GM20431 (cell line): ENCODE data around the gene CCNQ.

Experiments used
- in situ Hi-C: fragments of 300-500 bp; cut with MseI, MboI; formaldehyde crosslinking; loops from one replicate; pipeline ENCODE4 v1.15.0; 2020; ENCODE audit warnings: low sequenced_read_pairs; ENCODE audit not compliant: unreplicated experiment

CCNQ gene

DNA sequence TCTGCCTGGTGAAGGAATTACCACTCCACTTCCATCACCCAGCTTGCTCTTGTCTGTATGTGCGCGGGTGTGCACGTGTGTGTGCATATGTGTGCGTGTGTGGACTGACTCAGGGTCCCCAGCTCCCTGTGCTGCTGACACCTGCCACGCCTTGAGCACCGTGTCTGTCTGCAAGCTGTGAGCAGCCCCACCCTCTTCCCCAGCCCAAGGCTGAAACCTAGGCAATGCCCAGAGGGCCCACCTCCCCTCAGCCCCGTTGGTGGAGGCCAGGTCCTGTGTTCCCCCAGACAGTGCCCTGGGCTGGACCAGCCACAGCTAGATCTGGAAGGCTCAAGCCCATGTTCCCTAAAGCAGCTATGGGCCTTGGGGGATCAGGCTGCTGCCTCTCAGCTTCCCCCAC is 2.0 kb upstream of the CCNQ start:
- in situ Hi-C loops: no loop called here

DNA sequence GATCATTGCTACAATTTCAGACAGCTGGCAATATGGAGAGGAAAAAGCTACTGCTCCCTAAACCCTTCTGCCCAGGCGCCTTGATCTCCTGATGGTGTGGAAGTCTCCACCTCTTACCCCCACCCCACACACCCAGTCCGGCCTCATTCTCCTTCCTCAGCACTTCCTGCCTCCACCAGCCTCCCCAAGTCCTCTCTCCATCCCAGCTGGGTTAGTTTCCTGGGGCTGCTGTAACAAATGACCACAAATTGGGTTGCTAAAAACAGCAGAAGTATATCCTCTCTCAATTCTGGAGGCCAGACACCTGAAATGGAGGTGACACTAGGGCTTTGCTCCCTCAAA is 1.1 kb upstream of the CCNQ start:
- in situ Hi-C loops: no loop called here

DNA sequence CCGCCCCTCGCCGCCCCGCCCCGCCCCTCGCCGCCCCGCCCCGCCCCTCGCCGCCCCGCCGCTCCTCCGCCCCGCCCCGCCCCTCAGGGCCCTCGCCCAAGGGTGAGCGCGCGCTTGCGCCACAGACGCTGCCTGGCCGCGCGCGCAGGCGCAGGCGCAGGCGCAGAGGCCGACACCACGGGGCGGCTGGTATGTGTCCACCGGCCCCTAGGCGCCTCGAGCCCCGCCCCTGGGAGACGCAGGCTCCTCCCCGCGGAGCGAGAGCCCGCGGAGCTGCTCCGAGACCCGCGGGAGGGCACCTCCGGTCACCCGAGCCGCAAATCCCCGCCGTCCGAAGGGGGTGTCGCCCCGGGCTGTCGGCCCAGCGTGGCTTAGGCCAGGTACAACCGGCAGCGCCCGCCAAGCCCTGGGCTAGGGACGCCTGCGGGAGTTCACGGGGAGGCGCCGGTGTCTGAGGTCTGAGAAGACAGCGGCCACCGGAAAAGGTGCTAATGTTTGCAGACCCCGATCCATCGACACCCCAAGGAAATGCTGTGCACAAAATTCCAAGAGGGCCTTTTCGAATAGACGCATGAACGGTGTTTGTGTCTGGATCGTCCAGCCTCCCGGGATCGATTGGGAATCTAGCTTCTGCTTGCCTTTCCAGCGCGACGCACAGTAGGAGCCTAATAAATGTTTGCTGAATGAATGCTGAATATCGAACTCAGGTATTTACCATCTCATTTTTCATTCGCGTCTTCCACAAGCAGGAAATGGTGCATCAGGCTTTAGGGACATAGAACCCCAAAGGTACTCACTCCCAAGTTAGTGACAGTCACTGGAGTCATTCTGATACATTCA is 473 bp upstream of the CCNQ start:
- in situ Hi-C loops: no loop called here

DNA sequence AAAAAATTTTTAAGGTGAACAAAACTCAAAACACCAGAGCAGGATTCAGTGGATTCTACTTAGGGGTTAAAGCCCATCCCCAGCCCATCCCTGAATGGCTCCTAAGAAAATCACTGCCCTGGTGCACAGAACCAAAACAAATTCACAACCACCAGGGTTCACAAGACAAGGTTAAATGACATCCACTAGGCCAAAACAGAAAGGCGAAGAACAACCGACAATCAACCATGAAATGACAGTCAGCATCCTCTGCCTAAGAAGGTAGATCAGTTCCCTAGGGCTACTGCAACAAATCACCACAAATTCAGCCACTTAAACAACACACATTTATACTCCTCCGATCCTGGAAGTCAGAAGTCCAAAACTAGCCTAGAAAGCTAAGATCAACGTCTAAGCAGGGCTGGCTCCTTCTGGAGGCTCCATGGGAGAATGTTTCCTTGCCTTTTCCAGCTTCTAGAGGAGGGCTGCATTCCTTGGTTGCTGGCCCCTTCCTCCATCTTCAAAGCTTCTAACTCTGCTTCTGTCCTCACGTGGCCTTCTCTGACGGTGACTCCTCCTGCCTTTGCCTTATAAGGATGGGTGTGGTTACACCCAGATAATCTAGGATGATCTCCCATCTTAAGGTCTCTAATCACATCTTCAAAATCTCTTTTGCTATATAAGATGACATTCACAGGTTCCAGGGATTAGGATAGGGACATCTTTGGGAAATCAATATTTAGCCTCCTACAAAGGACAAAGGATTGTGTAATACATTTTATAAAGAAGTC is 1.8 kb downstream of the CCNQ start:
- in situ Hi-C loops: no loop called here

DNA sequence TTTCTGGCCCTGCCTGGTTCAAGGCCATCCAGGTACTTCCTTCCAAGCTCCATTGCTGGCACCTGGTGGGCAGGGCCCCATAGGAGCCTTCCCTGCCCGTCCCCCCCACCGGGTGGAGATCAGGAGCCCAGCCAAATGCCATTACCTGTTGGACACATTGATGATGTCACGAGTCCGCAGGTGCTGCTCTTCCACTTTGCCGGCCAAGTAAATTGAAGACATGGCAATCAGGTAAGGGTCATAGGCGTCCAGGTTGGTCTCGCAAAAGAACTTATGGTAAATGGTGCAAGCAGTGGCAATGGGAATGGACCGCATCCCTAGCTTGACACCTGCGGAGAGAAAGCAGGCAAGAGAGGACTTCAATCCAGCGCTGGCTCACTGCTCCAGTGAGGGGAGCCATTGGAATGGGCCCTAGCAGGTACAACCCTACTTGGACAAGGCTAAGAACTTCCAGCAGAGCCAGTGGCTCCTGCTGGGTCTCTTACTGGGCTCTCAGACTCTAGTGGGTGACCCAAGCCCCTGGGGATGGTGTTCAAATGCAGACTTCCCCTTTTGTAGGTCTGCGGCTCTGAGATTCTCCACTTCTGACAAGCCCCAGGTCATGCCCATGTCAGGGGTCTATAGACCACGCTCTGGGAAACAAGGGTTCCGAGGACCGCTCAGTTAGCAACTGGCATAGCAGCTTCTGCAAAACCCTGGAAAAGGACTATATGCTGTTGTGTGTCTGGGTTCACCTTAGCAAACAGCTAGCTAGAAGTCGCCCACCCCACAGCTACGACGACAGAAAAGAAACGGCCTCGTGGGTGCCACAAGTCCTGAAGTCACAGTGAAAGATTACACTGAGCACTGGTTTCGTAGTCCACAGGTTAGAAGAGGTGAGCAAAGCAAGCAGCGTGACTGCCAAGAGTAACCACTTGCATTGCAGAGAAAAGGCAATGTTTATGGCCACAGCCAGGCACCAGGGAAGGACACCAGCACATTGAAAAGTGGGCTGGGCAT is 2.8 kb downstream of the CCNQ start:
- in situ Hi-C loops: no loop called here

DNA sequence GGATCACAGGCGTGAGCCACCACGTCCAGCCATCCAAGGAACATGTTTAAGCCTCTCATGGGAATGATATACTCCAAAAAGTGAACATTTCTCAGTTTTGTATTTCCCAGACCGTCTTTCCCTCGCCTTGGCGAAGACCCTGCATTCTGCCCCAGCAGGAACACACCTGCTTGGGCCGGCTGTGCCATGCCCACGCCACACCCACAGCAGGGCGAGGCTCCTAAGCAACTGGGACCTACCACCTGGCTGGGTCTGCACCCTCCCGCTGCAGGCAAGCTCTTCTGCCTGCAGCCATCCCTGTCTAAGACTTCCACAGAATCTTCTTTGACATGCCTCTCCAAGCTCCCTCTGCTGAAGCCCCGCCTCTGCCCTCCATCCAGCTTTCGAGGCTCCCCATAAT is 3.6 kb downstream of the CCNQ start:
- in situ Hi-C loops: no loop called here

DNA sequence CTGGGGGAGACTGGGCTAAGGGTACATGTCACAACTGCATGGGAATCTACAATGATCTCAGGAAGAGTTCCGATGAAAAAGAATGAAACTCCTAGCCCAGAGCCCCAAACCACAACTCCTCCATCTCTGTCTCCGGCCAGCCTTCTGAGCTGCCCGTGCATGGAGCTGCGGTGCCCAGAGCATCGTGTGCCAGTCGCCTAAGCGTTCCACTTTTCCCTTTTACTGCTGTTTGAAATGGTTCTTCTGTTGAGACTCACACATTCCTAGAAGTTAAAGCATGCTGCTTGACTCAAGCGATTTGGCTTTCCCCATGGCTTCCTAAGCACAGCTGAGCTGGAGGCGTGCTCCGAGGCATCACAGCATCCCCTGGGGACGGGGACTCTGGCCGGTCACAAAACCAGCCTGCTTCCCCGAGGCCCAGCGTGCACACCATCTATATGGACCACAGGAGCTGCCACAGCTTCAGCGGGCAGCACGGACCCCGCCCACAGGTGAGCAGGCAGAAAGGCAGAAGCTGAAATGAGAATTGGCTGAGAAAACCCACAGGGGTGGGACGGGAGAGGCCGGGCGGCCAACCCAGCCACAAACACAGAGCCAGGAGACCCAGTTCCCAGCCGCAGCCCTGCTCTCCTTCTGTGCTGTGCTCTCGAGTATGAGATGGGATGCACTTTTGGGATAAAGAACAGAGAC is 5.0 kb downstream of the CCNQ start:
- in situ Hi-C loops: no loop called here

DNA sequence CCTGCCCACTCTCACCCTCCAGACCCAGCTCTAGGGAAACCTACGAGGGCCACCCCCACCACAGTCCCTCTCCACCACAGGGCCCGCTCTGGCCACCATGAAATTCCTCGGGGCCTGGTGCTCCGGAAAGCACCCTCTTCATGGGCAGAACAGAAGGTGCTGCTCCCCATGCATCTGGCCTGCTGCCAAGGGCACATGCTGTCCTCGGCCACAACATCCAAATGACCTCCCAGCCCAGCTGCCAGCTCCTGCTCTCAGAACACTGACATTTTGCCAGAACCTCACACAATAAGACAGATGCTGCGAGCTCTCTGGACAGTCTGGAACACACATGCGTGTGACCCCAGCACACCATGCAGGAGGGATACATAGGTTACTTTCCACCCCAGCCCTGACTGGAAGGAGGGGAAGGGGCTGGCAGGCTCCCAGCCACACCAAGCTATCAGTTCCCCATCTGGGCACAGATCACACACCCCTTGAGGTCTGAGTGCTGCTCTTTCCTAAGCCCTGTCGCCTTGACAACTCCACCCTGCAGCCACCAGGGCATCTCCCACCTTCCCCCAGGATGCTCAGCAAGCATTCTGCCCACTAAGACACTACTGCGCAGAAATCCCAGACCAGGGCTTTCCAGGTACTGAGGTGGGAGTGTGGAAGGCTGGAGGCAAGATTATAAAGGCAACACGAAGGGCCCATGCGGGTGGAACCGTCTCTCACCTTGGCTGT is 5.8 kb downstream of the CCNQ start:
- in situ Hi-C loops: no loop called here

DNA sequence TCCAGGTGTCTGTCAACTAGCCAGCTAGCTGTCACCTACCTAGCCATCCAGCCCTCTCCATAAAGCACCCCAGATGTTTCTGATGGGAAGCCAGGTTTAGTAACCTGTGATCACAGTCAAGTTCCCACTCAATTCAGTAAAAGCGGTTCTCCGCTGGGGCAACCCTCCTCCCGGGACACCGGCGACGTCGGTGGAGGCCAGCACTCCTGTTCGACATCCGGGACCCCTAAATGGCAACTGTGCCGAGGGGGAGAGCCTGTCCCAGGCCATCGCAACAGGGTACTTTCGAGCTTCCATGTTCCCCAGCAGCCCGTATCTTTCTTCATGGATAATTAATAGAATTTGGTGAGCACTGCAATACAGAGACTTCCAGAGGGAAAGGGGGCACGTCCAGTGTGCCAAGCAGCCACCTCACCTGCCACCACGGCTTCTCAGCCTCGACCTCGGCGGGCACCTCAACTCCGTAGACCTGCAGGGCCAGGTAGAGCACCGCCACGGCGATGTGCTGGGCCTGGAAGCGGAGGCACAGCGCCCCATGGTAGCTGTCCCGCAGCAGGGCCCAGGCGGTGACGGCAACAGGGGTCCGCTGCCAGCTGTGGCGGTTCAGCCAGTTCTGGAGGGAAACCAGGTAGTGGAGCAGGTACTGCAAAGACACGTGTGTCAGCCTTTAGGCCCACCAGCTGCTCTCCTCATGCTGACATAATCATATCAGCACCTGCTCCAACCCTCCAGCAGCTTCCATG is 6.7 kb downstream of the CCNQ start:
- in situ Hi-C loops: no loop called here

DNA sequence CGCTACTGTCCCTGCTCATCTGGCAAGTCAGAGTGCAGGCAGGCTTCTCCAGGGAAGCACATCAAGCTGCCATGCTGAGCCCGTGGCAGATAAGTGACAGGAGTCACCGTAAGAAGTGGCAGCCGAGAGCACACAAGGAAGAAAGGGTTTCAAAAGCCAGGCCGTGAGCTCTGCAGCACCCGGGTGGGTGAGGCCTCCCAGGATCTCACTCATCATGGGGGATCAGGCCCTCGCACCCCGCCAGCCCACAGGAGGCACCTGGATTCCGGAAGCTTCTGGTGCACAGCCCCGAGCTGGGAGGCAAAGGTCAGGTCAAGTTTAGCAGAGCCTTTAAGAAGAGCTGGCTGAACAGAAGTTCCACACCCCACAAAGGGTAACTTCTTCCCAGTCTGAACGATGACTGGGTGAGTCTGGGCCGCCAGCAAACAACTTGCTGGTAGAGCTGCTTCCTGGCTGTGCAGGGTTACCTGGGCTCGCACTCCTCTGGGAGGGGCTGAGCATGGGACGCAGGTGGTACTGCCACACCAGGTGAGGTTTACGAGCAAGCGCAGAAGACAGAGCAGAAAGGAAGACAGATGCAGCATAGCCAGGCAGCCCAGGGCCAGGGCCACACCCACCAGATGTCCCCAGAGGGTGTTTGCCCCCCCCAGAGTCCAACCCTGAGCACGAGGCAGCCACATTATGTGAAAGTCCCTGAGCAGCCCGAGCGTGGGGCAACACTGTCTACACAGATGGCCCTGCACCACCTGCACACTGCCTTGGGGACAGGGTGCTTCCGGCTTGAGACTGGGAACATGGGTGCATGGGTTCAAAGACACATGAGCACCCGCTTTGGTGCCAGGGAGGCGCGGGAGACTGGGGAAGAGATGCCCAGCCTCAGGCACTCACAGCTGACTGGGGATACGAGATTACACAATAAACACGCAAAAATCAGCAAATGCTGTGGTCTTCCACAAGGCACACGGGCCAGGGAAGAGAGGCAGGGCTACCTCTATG is 7.7 kb downstream of the CCNQ start:
- in situ Hi-C loops: no loop called here

DNA sequence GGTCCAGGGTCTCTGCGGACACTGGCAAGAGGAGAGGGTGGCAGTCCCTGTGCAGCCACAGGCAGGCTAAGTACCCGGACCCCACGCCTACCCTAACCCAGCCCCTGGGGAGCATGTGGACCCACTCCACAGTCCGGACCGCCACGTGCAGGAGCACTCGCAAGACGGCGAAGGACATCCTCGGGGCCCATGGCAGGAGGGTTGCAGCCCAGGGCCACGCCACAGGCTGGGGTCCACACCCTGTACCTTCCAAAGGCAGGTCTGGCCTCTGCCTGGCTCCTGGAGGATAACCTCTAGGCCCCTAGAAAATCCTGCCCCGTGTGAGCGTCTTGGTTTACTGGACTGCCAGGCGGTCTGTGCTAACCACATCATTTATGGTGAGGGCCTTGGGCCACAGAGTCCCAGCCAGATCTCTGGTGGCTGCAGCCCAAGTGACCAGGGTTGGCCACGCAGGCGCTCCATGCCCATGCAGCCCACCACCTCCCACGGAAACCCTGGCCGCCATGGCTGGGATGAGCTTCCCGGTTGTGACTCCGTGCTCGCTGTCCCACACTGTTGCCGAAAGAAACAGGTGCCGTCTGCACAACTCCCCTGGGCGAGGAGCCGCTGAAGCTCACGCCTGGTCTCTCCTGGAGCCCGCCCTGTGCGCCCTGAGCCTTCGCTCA is 10.0 kb downstream of the CCNQ start:
- in situ Hi-C loops: no loop called here

DNA sequence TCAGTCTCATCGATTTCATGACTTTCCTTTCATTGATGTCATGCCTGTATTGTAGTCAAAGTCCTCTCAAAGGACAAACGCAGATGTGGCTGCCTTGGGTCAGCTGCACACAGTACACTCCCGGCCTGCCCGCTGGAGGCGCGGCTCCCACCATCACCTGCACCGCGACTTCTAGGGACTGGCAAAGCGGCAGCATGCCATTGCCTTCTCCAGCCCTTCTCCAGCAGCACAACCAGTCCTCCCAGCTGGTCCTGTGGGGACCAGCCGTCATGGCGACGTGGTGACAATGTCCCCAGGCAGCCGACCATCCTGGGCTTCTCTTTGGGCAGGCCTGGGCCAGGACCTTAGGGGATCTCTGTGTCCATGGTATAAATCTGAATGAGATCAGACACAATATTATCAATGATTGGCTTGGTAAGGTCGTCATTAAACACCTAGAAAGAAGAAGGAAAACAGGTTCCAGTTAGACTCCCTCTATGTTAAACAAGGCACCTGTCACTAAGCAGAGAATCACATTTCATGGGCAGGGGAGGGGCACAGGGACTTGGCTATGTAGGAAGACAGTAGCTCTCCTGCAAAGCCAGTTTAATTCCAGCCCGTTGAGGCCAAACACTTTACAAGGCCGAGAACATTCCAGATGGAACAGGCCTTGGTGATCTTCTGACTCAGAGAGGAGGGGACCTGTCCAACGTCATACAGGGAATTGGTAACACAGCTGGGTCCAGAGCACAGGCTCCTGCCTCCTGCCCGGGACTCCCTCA is 10.7 kb downstream of the CCNQ start:
- in situ Hi-C loops: no loop called here

DNA sequence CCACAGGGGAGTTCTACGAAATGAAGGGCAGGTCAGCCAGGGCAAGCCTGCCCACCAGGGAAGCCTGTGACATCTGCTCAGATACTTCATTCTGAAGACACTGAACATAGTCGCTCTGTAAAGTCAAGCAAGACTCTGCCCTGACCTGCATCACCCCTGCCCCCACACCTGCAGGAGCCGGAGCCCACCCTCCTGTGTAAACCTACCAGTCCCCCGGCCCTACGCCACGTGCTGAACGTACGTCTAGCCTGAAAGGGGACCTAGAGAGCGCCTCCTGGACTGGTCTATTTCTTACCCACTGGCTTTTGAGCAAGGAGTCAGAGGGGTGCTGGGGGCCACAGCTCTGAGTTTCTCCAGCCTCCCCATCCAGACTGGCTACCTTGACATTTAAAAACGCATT is 11.6 kb downstream of the CCNQ start:
- in situ Hi-C loops: no loop called here

DNA sequence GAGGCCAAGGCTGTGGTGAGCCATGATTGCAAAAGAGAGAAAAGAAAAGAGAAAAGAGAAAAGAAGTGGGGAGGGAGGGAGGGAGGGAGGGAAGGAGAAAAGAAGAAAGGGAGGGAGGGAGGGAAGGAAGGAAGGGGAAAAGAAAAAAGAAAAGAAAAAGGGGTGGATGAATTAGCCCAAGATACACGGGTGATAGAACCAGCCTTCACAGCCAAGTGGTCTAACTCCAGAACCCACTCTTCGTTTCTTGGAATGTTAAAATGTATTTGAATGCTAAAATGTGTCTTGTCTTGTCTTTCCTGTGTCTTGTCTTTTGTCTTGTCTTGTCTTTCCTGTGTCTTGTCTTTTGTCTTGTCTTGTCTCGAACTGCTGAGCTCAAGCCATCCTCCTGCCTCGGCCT is 13.1 kb downstream of the CCNQ start:
- in situ Hi-C loops: no loop called here

DNA sequence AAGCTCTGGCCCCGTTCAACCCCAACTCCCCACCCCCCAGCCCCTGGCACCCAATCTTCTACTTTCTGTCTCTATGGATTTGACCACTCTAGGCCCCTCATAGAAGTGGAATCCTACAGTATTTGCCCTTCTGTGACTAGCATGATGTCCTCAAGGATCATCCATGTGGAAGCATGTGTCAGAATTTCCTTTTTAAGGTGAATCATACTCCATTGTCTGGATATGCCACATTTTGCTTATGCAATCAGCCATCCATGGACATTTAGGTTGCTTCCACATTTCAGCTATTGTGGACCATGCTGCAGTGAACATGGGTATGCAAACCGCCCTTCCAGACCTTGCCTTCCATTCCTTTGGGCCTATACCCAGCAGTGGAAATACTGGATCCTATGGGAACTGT is 15.5 kb downstream of the CCNQ start:
- in situ Hi-C loops: no loop called here

DNA sequence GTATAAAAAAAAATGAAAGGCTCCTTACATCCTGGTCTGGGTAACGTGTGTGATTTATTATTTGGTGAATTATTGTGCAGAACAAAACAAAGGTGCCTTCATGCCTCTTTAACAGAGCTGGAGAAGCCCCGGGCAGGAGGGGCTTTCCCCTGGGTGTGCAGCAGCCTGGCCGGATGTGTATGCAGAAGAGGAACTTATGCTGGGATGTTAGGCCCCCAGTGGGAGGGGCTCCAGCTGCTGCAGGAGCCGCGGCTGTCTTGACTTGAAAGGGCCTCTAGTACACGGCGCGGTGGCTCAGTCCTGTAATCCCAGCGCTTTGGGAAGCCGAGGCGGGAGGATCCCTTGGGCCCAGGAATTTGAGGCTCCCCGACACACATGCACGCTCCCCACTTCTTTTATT is 16.0 kb downstream of the CCNQ start:
- in situ Hi-C loops: no loop called here
